Effector CD4-positive, alpha-beta T cell (primary cell): ENCODE results near the gene CTCF.
"Not testable (repeated sequence)": the region's sequence is repeated elsewhere in the genome, so short reads cannot be mapped to it uniquely, and the experiment has no call there.

Experiments
- DNase-seq: peaks from one replicate; pipeline ENCODE4 v3.0.0-alpha.2; 2020
- total RNA-seq: gene quantifications from one replicate; lab custom pipeline; 2026; lab: John Stamatoyannopoulos, UW

The CTCF gene, protein sequence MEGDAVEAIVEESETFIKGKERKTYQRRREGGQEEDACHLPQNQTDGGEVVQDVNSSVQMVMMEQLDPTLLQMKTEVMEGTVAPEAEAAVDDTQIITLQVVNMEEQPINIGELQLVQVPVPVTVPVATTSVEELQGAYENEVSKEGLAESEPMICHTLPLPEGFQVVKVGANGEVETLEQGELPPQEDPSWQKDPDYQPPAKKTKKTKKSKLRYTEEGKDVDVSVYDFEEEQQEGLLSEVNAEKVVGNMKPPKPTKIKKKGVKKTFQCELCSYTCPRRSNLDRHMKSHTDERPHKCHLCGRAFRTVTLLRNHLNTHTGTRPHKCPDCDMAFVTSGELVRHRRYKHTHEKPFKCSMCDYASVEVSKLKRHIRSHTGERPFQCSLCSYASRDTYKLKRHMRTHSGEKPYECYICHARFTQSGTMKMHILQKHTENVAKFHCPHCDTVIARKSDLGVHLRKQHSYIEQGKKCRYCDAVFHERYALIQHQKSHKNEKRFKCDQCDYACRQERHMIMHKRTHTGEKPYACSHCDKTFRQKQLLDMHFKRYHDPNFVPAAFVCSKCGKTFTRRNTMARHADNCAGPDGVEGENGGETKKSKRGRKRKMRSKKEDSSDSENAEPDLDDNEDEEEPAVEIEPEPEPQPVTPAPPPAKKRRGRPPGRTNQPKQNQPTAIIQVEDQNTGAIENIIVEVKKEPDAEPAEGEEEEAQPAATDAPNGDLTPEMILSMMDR
- total RNA-seq: 134 reads per million, percentile 87 among the genes with 10 or more reads in this experiment

DNA sequence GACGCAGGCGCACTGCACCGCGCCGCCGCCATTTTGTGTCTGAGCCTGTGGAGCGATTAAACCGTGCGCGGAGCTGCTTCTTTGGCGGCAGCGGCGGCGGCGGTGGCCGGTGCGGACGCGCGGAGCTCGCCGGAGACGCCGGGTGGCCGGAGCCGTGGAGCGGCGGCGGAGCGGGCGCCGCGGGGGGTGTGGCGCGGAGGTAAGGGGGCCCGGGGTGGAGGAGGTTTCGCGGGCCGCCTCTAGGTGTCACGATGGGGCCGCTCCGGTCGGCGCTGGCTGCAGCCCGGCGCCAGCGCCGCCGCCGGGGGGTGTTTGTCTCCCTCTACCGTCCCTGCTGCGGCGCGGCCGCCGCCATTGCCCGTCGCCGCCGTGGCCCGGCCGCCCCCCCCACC, at the start of gene CTCF:
CTCF (plus strand) TSS at position 1 of the 392 bp plus-strand sequence. CDS start 48,307 bp downstream, outside the sequence.
- DNase-seq: peak; percentile 78

DNA sequence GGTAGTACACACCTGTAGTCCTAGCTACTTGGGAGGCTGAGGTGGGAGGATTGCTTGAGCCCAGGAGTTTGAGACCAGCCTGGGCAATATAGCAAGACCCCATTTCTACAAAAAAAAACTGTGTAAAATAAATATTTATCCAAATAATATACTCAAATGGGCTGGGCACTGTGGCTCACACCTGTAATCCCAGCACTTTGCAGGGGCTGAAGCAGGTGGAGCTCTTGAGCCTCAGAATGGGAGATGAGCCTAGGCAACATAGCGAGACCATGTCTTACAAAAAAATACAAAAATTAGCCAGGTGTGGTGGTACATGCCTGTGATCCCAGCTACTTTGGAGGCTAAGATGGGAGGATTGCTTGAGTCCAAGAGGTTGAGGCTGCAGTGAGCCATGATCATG, 48.4 kb upstream of the CTCF start:
- not testable (repeated sequence) for DNase-seq

GRCh38 chr16:67514382-67514828, 47.9 kb upstream of the CTCF start:
- DNase-seq: peak; percentile 78

DNA sequence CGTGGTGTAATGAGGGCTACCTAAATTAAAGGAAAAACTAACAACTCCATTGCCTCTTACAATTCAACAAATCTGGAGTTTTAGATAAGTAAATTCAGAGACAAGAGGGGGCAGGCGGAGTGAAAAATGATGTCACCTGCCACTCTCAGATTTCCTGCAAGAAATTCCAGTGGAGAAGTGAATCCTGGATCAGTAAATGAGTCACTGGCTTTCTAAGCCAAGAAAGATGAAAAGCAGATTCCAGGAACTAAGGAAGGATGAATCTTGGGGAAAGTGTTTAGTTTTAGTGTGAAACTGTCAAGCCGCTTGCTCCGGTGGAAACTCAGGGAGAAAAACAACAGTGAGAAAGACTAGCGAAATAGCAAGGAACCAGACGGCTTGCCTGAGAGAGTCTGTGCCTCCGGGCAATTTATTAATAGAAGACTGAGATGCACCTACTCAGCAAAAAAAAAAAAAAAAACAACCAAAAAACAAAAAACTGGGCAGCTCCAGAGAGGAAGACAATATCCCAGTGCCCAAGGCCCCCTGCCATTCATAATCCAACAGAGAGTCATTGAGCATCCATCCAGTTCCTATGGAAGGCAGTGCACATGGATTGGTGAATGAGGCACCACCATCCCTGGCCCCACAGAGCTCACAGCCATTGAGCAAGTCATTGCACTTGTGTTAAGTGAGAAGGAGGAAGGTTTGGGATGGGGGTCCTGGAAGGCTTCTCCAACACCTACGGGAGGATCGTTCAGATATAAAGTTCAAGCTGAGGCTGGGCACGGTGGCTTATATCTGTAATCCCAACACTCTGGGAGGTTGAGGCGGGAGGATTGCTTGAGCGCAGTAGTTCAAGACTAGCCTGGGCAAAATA, 45.8 kb upstream of the CTCF start:
- no peak for DNase-seq

- no peak for DNase-seq
Measured at GRCh38 chr16:67517155-67517445, 45.2 kb upstream of the CTCF start.

DNA sequence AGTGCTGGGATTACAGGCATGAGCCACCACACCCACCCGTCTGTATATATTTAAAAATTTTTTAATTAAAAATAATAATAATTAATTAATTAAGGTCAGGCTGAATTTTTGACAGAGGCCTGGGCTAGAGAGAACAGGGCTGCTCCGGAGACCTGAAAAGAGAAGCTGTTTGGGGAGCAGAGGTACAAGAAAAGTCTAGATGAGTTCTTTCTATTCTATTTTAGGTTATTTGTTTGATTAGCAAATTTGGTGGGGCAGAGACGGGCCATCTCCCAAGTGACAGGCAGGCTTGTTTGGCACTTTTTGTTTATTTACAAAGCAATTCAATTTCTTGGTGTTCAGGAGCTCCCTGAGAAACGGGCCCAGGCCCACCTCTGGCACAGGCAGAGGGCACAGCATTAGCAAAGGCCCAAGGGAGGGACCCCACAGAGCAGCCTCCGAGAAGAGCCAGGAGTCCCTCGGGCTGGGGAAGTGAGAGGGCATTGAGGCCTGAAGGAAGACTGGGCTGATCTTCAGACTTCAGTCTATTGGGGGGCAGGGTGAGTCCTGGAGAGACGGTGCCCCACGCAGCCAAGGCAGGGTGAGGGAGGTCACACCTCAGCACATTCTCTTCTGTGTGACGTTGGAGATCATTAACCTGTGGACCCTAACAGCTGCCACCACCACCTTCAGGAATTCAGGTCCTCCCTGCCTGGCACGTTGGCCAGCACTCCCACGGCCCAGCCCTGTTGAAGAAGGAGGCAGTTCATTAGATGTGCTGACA, 44.5 kb upstream of the CTCF start:
- no peak for DNase-seq

GRCh38 chr16:67518676-67519075, 43.6 kb upstream of the CTCF start:
- no peak for DNase-seq

- no peak for DNase-seq
Measured at GRCh38 chr16:67519242-67519641, 43.1 kb upstream of the CTCF start.

DNA sequence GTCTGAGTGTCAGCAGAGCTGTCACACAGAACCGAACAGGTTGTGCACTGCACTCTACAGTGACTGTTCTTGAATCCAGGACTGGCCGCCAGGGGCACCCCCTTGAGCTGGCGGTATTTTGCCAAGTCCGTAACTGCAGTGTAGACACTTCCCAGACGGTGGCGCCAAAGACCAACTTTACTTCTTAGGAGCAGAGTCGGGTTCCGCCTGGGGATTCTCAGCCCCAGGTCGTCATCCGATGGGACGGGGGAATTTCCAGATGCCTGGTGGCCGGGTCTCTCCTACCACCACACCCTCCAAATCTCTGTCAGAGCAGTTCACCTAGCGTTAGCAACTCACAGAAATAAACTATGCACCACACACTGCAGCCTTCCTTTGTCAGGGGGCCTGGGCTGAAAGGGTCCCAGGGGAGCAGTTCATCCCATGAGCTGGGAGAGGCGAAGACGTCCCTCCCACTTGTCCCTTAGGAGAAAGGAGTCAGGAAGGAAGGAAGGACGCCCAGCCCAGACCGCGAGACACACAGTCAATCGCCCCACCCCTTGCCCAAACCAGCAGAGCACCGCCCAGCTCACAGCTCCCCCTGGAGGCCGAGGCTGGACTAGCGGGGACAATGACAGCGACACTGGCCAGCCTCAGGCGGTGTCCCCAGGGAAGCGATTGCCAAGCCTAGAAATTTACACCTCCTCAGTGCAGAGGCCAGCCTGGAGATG, 41.1 kb upstream of the CTCF start:
- peak; percentile 98 for DNase-seq

- DNase-seq: no peak
Measured at GRCh38 chr16:67525176-67525860, 37.0 kb upstream of the CTCF start.

- no peak for DNase-seq
Measured at GRCh38 chr16:67526149-67526791, 36.1 kb upstream of the CTCF start.

GRCh38 chr16:67528222-67528869, 34.0 kb upstream of the CTCF start, which contains the start of gene RIPOR1:
RIPOR1 (plus strand) TSS chr16:67528829; CDS start chr16:67538447, 9,618 bp downstream.
- peak; percentile 44 for DNase-seq

DNA sequence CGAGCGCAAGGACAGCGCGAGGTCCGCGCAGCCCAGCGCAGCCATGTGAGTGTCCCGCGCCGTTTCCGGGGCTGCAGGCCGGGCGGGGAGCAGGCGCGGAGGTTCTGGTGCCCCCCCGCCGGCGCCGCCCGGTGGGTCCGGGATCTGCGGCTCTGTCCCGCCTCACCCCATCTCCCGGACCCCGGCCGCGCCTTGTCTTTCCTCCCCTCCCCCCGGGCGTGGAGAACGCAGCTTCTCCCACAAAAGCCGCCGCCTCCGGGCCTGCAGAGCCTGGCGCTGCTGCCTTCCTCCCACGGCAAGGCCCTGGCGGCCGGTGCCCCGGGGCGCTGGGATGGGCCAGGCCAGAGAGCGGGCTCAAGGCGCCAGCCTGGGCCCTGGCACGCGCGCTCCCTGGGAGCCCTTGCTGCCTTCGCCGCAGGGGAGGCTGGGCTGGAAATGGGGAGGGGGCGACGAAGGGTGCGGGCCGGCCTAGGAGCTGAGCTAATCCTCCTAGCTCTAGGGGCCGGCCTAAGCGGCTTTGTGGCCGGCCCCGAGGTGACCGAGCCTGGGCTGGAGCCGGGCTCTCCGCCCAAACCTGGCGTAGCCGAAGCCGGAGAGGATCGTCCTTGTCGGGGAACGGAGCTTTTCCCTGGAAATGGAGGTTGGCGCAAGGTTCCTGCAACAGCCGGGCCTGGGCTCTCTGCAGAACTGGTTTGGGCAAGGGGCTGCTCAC, 33.3 kb upstream of the CTCF start:
- DNase-seq: no peak

GRCh38 chr16:67529582-67530012, 32.7 kb upstream of the CTCF start:
- DNase-seq: no peak

DNA sequence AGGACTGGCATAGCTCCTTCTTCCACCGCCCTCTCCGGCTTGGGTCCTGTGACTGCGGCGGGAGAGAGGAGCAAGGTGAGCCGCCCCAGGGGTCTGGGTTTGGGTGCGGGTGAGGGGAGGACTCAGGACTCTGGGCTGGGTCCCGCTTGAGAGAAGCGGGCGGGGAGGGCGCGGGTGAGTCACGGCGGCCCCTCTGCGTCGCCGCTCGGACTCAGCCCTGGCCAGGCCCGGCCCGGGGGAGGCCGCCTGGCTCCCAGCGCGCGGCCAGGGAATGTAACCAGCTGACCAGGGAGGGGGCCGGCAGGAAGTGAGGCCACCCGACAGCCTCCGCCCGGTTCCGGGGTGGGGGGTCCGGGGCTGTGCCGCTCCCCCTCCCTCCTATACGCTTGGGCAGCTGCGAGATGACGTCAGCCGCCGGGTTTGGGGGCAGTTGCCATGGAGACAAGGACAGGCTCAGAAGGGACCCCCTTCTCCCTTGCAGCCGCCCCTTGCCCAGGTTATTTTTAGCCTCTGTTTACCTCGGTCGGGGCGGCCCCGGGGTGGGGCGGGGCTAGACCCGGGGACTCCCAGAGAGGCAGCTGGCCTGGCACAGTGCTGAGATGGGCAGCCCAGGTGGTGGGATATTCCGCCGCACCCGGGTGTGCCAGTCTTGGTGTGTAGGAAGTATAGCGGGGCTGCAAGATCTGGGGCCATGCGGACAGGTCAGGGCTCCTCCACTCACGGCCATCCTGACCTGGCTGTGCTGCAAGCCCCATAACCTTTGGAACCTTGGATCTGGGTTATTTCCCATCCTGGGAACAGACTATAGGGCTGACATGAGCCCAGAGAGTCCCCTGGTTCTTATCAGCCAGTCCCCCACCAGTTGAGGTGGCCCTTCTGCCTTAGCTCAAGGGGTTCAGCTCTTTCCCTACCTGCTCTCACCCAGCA, 32.0 kb upstream of the CTCF start:
- DNase-seq: no peak

- no peak for DNase-seq
Measured at GRCh38 chr16:67531247-67531646, 31.1 kb upstream of the CTCF start.

GRCh38 chr16:67533024-67533560, 29.2 kb upstream of the CTCF start:
- DNase-seq: no peak

DNA sequence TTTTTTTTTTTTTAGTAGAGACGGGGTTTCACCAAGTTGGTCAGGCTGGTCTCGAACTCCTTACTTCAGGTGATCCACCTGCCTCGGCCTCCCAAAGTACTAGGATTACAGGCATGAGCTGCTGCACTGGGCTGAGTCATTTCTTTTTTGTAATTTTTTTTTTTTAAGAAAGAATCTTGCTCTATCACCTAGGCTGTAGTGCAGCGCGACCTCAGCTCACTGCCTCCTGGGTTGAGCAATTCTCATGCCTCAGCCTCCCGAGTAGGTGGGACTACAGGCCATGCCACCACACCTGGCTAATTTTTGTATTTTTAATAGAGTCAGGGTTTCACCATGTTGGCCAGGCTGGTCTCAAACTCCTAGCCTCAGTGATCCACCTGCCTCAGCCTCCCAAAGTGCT, 28.3 kb upstream of the CTCF start:
- not testable (repeated sequence) for DNase-seq
